HUDEP-2 (cell line): ENCODE measurements around the gene PRSS1.
"Not testable (repeated sequence)": the region's sequence is repeated elsewhere in the genome, so short reads cannot be mapped to it uniquely, and the experiment has no call there.

Experiments
- DNase-seq, 76 experiments: peaks; one replicate each; lab custom pipeline; 2025; ENCODE audit not compliant: unreplicated experiment in 76 of 76; lab: John Stamatoyannopoulos, UW

The PRSS1 gene

GRCh38 chr7:142749218-142749993, at the start of gene PRSS1:
TSS of gene PRSS1 (plus strand) at chr7:142749472. CDS start at chr7:142749485, 13 bp downstream.
- no peak for DNase-seq

DNA sequence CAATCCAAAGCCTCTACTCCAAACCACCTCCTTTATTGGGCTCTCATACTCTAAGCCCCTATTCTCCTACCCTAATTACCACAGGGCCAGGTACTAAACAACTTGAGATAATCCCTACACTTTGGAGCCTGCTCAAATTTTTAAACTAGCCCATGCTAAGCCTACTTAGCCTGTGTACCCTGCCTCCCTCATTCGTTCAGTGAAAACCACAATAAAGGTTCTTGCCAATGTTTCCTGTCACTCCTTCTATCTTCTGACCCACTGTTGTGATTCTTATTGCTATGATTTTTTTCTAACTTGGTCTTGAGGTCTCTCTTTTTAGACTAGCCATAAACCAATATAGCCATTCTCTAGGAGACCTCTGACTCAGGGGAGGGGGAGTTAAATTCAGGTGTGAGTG, 48.3 kb upstream of the PRSS1 start:
- not testable (repeated sequence) for DNase-seq

- DNase-seq, result no peak
Observed at GRCh38 chr7:142703655-142704305, 45.5 kb upstream of the PRSS1 start.

DNA sequence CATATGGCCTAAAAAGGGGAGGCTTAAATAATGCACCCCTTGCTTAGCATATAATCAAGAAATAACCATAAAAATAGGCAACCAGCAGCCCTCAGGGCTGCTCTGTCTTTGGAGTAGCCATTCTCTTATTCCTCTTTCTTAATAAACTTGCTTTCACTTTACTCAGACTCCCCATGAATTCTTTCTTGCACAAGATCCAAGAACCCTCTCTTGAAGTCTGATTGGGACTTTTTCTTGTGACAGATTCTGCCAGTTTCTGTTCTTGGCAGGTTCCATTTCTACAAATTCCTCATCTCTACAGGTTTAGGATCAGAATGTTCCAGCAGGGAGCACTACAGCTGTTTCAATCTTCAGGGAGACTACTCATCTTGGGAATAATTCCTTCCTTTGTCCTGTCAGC, 40.5 kb upstream of the PRSS1 start:
- not testable (repeated sequence) for DNase-seq

DNA sequence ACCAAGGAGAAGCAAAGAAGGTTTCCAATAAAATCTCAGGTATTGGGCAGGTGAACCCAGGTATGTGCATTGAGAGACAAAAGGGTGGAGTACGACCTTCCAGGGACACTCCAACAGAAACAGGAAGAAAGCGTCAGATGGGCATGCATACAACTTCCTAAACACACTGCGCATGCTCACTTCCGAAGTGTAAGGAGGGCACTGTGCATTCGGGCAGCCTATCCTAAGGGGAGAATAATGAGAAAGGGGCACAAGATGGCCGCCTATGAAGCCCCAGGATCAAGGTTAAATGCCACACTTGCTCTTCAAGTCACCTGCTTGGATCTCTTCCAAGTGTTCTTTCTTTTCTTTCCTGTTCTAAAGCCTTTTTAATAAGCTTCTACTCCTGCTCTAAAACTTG, 39.4 kb upstream of the PRSS1 start:
- DNase-seq, result no peak

- no peak for DNase-seq
Observed at GRCh38 chr7:142711196-142711595, 38.1 kb upstream of the PRSS1 start.

GRCh38 chr7:142711746-142712616, 37.3 kb upstream of the PRSS1 start:
- DNase-seq, result peak in 8 of 76 experiments; percentile 2 to 30 (median 6)

GRCh38 chr7:142712617-142712957, 36.7 kb upstream of the PRSS1 start:
- no peak for DNase-seq

DNA sequence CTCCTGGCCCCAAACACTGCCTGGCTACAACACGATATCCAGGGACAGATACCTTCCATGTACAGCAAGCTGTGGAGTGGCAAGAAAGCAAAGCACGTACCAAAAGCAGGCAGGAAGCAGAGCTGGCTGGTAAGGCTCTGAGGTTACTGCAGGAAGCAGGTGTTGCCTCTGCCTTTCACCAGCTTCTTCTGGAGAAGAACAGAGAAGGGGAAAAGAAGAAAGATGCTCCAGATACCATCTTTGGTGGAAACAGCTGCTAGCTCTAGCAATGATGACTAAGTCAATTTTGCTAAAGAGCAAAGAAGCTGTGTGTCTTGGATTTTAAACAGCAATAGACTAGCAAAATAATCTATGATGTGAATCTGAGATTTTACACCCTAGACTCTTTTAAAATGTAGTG, 34.9 kb upstream of the PRSS1 start:
- DNase-seq, result no peak

- no peak for DNase-seq
Observed at GRCh38 chr7:142716596-142716995, 32.7 kb upstream of the PRSS1 start.

DNA sequence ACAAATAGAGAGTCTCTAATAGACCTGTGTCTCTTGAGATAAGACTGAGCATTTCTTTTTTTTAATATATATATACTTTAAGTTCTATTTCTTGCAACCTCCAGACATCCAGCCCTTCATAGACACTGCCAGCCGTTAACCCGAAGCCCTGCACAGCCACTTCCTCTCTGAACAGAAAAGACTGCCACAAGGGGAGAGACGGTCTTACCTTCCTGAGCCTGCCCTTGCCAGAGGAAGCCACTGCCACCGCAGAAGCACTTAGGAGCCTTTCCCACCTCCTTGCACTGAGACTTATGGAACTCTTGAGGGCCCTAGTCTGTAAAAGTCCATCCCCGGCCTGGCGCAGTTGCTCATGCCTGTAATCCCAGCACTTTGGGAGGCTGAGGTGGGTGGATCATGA, 31.8 kb upstream of the PRSS1 start:
- DNase-seq, result no peak

- no peak for DNase-seq
Observed at GRCh38 chr7:142718313-142718712, 31.0 kb upstream of the PRSS1 start.

DNA sequence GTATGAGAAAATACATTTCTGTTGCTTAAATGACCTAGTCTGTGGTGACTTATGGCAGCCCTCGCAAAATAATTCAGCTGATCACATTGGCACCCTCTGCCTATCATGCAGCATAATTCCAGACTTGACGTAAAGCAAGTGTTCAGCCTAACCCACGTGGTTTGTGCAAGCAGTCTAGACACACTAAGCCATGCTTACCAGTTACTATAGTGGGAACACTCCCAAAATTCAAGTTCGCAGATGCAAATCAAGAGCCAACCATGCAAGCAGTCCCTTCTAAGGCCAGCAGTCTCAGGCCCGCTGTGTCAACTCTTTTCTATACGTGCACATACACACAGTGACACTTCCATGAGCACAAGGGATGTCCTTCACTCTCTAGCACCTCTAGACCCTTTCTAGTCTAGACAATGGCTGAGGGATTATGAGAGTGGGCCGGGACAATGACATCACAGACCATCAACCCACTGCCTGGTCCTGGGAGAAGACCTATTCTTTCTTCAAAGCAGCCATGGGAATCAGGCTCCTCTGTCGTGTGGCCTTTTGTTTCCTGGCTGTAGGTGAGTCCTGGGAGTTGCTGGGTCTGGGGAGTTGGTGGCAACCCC, 29.0 kb upstream of the PRSS1 start:
- no peak for DNase-seq

DNA sequence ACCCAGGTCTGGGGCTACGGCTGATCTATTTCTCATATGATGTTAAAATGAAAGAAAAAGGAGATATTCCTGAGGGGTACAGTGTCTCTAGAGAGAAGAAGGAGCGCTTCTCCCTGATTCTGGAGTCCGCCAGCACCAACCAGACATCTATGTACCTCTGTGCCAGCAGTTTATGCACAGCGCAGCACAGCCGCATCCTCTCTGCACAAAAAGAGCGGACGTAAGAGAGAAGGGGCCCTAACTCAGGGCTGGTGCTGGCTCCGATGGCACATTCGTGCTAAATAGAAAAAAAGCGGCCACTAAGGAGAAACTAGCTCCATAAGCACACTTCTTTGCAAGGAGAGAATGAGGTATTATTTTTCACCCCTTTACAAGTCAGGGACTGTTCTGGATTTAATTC, 28.3 kb upstream of the PRSS1 start:
- DNase-seq, result no peak

DNA sequence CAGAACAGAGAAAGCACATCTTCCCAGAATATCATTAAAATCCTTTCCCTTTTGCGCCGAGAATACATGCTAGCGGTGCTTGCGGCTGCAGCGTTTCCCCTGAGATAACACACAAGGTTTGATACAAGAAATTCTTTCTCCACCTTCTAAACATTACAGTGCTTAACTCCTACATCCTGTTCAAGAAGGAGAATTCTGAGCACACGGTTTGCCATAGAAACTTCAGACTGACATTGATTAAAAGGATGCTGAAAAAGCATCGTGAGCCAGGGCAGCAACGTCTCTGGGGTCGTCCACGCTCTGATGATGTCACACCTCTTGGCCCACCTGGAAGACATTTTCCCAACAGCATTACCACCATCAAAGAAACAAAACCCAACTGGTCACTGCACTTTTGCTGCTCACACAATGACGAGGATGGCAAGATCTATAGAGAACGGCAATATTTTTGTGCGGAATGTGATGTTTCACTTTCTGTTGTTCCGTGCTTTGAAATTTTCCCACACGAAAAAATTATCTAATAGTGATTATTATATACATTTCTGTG, 27.0 kb upstream of the PRSS1 start:
- no peak for DNase-seq

DNA sequence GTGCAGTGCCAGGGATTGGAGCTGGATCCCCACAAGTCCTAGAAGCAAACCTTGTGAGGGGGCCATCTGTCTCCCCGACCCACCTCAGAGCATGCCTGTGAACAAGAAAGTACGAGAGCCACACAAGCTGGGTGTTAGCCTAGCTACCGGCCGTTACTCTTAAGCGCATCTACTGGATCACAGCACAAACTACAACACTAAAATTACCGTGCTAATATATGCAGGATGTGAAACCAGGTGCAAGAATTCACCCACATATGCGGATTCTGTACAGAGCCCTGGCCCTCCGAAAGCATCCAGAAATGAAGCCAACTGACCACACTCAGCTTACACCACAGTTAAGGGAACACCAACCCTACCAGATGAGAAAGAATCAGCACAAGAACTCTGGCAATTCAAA, 16.0 kb upstream of the PRSS1 start:
- DNase-seq, result no peak

DNA sequence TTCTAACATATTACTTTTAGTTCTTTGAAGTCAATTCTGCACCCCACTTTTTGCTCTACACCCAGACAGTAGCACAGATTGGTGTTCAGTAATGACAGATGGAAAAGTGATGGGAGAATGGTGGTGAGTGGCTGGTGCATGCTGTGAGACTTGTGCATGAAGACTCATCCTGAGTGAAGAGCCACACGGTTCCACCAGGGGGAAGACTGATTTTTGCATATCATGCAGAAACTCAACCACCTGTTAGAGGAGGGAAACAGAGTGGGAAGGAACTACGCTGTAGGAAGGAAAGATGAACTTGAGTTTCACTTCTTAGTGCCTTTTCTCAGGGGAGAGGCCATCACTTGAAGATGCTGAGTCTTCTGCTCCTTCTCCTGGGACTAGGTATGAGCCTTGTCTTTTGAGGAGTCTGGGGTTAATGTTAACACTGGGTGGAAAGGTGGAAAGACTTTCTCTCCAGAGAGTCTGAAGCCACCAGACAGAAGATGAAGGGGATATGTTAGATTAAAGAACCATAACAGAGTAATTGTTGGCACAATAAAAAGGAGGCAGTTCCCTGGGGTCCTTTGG, 9.3 kb upstream of the PRSS1 start:
- no peak for DNase-seq

DNA sequence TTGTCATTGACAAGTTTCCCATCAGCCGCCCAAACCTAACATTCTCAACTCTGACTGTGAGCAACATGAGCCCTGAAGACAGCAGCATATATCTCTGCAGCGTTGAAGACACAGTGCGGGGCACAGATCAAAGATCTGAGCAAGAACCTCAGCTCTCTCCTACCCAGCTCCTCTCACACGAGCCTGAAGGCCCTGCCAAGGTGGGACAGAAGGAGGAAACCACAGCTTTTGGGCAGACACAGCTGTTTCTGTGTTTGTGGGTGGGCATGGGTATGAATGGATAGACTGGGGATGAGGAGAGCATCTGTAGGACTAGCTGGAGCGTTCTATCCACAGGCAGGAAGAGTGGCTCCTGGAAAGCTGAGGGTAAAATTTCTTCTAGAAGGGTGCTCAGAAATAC, 8.5 kb upstream of the PRSS1 start:
- no peak for DNase-seq

GRCh38 chr7:142741932-142742331, 7.3 kb upstream of the PRSS1 start:
- DNase-seq, result not testable (repeated sequence)

DNA sequence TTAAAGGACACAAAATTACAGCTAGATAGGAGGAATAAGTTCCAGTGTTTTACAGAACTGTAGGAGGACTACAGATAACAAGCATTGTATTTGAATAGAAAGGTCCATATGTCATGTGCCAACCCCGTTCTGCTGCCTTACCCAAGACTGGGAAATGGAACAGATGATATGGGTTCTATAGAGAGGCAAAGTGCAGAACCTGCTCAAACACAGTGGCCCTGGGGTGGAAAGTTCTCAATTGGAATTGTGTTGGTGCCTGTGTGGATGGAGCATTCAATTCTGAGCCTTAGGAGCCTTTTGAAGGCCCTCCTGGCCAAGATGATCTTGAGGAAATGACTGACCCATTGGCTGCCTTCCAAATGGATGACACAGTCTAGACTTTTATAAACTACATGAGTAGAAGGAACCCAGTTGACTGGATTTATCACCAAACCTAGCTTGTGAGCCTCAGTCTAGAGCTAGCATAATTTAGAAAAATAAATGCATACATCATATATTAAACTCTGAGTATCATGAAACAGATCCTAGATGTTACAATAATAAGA, 4.1 kb upstream of the PRSS1 start:
- DNase-seq, result no peak
